C4-2B (cell line): ENCODE measurements around the gene SLC7A6OS.

Experiments
- H3K27ac ChIP-seq: fragments of 450-650 bp; 2 replicates; pipeline ENCODE4 v1.5.1; 2017
- CTCF ChIP-seq: fragments of 450-650 bp; conservative IDR thresholded peaks from 2 replicates; pipeline ENCODE4 v1.5.1; 2017; ENCODE audit warnings: mild to moderate bottlenecking
- ZFX ChIP-seq: fragments of 450-650 bp; IDR thresholded peaks from 2 replicates; pipeline ENCODE4 v1.6.1; 2017

SLC7A6OS gene

GRCh38 chr16:68343137-68343536, 32.4 kb upstream of the SLC7A6OS start:
- H3K27ac ChIP-seq = no peak overlapping the region
- no peak for TF ChIP-seq ZFX
- no peak for TF ChIP-seq CTCF

GRCh38 chr16:68342620-68343019, 31.9 kb upstream of the SLC7A6OS start:
- TF ChIP-seq CTCF (no peak), ZFX (no peak)
- no peak overlapping the region for H3K27ac ChIP-seq

GRCh38 chr16:68339214-68339613, 28.5 kb upstream of the SLC7A6OS start:
- H3K27ac ChIP-seq = no peak overlapping the region
- TF ChIP-seq ZFX = no peak
- TF ChIP-seq CTCF = no peak

- TF ChIP-seq ZFX = no peak
- no peak overlapping the region for H3K27ac ChIP-seq
These were observed 27.8 kb upstream of the SLC7A6OS start for GRCh38 chr16:68338326-68339119.

GRCh38 chr16:68335175-68335574, 24.4 kb upstream of the SLC7A6OS start:
- H3K27ac ChIP-seq = no peak overlapping the region

GRCh38 chr16:68332411-68333121, 21.8 kb upstream of the SLC7A6OS start:
- H3K27ac ChIP-seq = no peak overlapping the region

More at GRCh38 chr16:68335175-68335574, 24.4 kb upstream of the SLC7A6OS start:
- TF ChIP-seq CTCF (no peak), ZFX (no peak)

GRCh38 chr16:68331879-68332410, 21.2 kb upstream of the SLC7A6OS start:
- TF ChIP-seq ZFX (no peak), CTCF (no peak)
- no peak overlapping the region for H3K27ac ChIP-seq

More at GRCh38 chr16:68332411-68333121, 21.8 kb upstream of the SLC7A6OS start:
- no peak for TF ChIP-seq CTCF
- TF ChIP-seq ZFX = no peak
